Adipose tissue (tissue), 3 donors: ENCODE data around the gene EZH1. TPM values are rescaled to one million over a fixed set of nuclear protein-coding genes. Genes with fewer than 3 reads are reported as not detected.
A peak's percentile ranks its signal among the peaks of the same experiment; 100 is the strongest.

Experiments used
- H3K27ac ChIP-seq: one replicate; pipeline ENCODE4 v1.5.1; 2013; ENCODE audit warnings: low read depth, low read length
- WGBS, 3 donors: extraction: QIAGEN DNeasy Blood & Tissue Kit; methylation state at CpG; one replicate each; pipeline ENCODE4 v1.1.7; 2013; 5-methylcytosine and 5-hydroxymethylcytosine counted together
- polyA plus RNA-seq, 3 donors: library from polyadenylated mRNA; stranded (reverse); fragments of 200-250 nt; gene quantifications; one replicate each; pipeline ENCODE4 v1.2.3, GENCODE V29; 2013
- donor health status: healthy with polysubstance abuse.
- donor health status: Bipolar disorder and iron deficiency.
- donor health status: healthy.

EZH1 gene
- polyA plus RNA-seq = 10 to 100 TPM; 16.1 to 27.5 (median 25.9) TPM

GRCh38 chr17:42744806-42745617 lies at the start of gene EZH1:
TSS of gene EZH1 (minus strand) at chr17:42745040. CDS start at chr17:42728941, 16,099 bp downstream.
- peak within 1 kb of the TSS; percentile 65 for H3K27ac ChIP-seq
- 5 to 6% (median 5%) methylated on average over 45 to 50 of the region's 50 CpGs for WGBS, 3 donors

- WGBS, 3 donors = 52 to 73% (median 68%) methylated on average over 5 of the region's 5 CpGs
- H3K27ac ChIP-seq = no peak overlapping the region
Measured at GRCh38 chr17:42792545-42792944, 47.7 kb upstream of the EZH1 start.

GRCh38 chr17:42791948-42792347 lies 47.1 kb upstream of the EZH1 start:
- no peak overlapping the region for H3K27ac ChIP-seq
- WGBS, 3 donors = 62 to 78% (median 78%) methylated on average over 2 of the region's 2 CpGs

- H3K27ac ChIP-seq = no peak overlapping the region
- 89 to 90% (median 90%) methylated on average over 11 of the region's 11 CpGs for WGBS, 3 donors
Measured at GRCh38 chr17:42787266-42787665, 42.4 kb upstream of the EZH1 start.

- H3K27ac ChIP-seq = no peak overlapping the region
- WGBS, 3 donors = 10 to 34% (median 27%) methylated on average over 52 of the region's 52 CpGs
Measured at GRCh38 chr17:42784811-42785592, 40.2 kb upstream of the EZH1 start.

GRCh38 chr17:42784409-42784808 lies 39.6 kb upstream of the EZH1 start:
- 18 to 50% (median 34%) methylated on average over 25 of the region's 25 CpGs for WGBS, 3 donors
- no peak overlapping the region for H3K27ac ChIP-seq

- 19 to 40% (median 21%) methylated on average over 22 of the region's 22 CpGs for WGBS, 3 donors
- no peak overlapping the region for H3K27ac ChIP-seq
Measured at GRCh38 chr17:42783791-42784138, 38.9 kb upstream of the EZH1 start.

GRCh38 chr17:42783062-42783790 lies 38.4 kb upstream of the EZH1 start:
- H3K27ac ChIP-seq = no peak overlapping the region
- 28 to 46% (median 42%) methylated on average over 9 of the region's 9 CpGs for WGBS, 3 donors

GRCh38 chr17:42782166-42783061 lies 37.6 kb upstream of the EZH1 start:
- WGBS, 3 donors = 28 to 56% (median 37%) methylated on average over 23 to 29 of the region's 29 CpGs
- H3K27ac ChIP-seq = no peak overlapping the region

- WGBS, 3 donors = 31 to 41% (median 36%) methylated on average over 10 of the region's 10 CpGs
- H3K27ac ChIP-seq = no peak overlapping the region
Measured at GRCh38 chr17:42781639-42782165, 36.9 kb upstream of the EZH1 start.

- 7 to 9% (median 8%) methylated on average over 35 to 39 of the region's 39 CpGs for WGBS, 3 donors
- no peak overlapping the region for H3K27ac ChIP-seq
Measured at GRCh38 chr17:42780851-42781638, 36.2 kb upstream of the EZH1 start.

- 6 to 11% (median 9%) methylated on average over 34 to 65 of the region's 65 CpGs for WGBS, 3 donors
- no peak within 1 kb of the TSS for H3K27ac ChIP-seq
Measured at GRCh38 chr17:42779936-42780850, 35.4 kb upstream of the EZH1 start, which contains the start of gene WNK4. TSS of gene WNK4 (plus strand) at chr17:42780610. CDS start at chr17:42780699, 89 bp downstream.

- no peak overlapping the region for H3K27ac ChIP-seq
- 54 to 69% (median 67%) methylated on average over 3 of the region's 3 CpGs for WGBS, 3 donors
Measured at GRCh38 chr17:42779304-42779935, 34.6 kb upstream of the EZH1 start.

- 72 to 86% (median 85%) methylated on average over 5 of the region's 5 CpGs for WGBS, 3 donors
- no peak overlapping the region for H3K27ac ChIP-seq
Measured at GRCh38 chr17:42778570-42778969, 33.7 kb upstream of the EZH1 start.

- no peak overlapping the region for H3K27ac ChIP-seq
- 59 to 69% (median 60%) methylated on average over 3 of the region's 3 CpGs for WGBS, 3 donors
Measured at GRCh38 chr17:42775534-42776098, 30.8 kb upstream of the EZH1 start.
